Hepatocyte (in vitro differentiated cells): Measurements from ENCODE around the gene LY6G6C. TPM values are rescaled to one million over a fixed set of nuclear protein-coding genes. Genes with fewer than 3 reads are reported as not detected.

Experiments
- DNase-seq: peaks from one replicate; pipeline ENCODE4 v3.0.0-alpha.2; 2016; ENCODE audit warnings: low spot score
- H2AFZ ChIP-seq: fragments of 200-600 bp; sonication (generic); 2 replicates; pipeline ENCODE4 v1.6.0; 2016; ENCODE audit warnings: antibody characterized with exemption, mild to moderate bottlenecking
- H3K27ac ChIP-seq: fragments of 200-600 bp; sonication (generic); 2 replicates; pipeline ENCODE4 v1.5.1; 2016; ENCODE audit warnings: mild to moderate bottlenecking
- H3K27me3 ChIP-seq: fragments of 200-600 bp; sonication (generic); 2 replicates; pipeline ENCODE4 v1.6.1; 2016
- H3K36me3 ChIP-seq: fragments of 200-600 bp; sonication (generic); replicated peaks from 2 replicates; pipeline ENCODE4 v1.5.1; 2016; ENCODE audit warnings: low read depth; ENCODE audit not compliant: insufficient read depth
- H3K4me1 ChIP-seq: fragments of 200-600 bp; sonication (generic); 2 replicates; pipeline ENCODE4 v1.5.1; 2016; ENCODE audit warnings: mild to moderate bottlenecking, moderate library complexity; ENCODE audit not compliant: insufficient read depth
- H3K4me2 ChIP-seq: fragments of 200-600 bp; sonication (generic); 2 replicates; pipeline ENCODE4 v1.6.0; 2016
- H3K4me3 ChIP-seq: fragments of 200-600 bp; sonication (generic); 2 replicates; pipeline ENCODE4 v1.5.1; 2016; ENCODE audit warnings: mild to moderate bottlenecking
- H3K79me2 ChIP-seq: fragments of 200-600 bp; sonication (generic); 2 replicates; pipeline ENCODE4 v1.6.0; 2017; ENCODE audit warnings: mild to moderate bottlenecking
- H3K9me2 ChIP-seq: fragments of 200-600 bp; sonication (generic); replicated peaks from 2 replicates; pipeline ENCODE4 v1.6.0; 2017; ENCODE audit warnings: mild to moderate bottlenecking; ENCODE audit not compliant: insufficient read depth
- H3K9me3 ChIP-seq: fragments of 200-600 bp; sonication (generic); 2 replicates; pipeline ENCODE4 v1.5.1; 2016; ENCODE audit warnings: low read depth, mild to moderate bottlenecking
- H4K20me1 ChIP-seq: fragments of 200-600 bp; sonication (generic); 2 replicates; pipeline ENCODE4 v1.6.0; 2016; ENCODE audit warnings: mild to moderate bottlenecking; ENCODE audit not compliant: insufficient read depth, poor library complexity, severe bottlenecking
- EZH2 ChIP-seq: fragments of 200-600 bp; sonication (generic); IDR thresholded peaks from 2 replicates; pipeline ENCODE4 v1.6.1; 2016; ENCODE audit warnings: antibody characterized with exemption, mild to moderate bottlenecking, borderline replicate concordance
- EZH2phosphoT487 ChIP-seq: fragments of 200-600 bp; sonication (generic); IDR thresholded peaks from one replicate; pipeline ENCODE4 v1.6.1; 2018; ENCODE audit warnings: antibody characterized with exemption, mild to moderate bottlenecking, low read depth, moderate library complexity; ENCODE audit not compliant: unreplicated experiment, severe bottlenecking
- WGBS: methylation state at CpG from one replicate; pipeline ENCODE4 v1.1.6; 2016; ENCODE audit warnings: low lambda C conversion rate; ENCODE audit errors: missing lambda C conversion rate; 5-methylcytosine and 5-hydroxymethylcytosine counted together
- polyA plus RNA-seq: library from polyadenylated mRNA; unstranded; fragments of >200 nt; fragmentation: Nextera tagmentation; extraction: Ambion mirVana; gene quantifications from 2 replicates; pipeline ENCODE4 v1.2.1, GENCODE V29; 2016
- total RNA-seq: library from RNA; depleted of rRNA; stranded (reverse); fragments of >200 nt; gene quantifications from 2 replicates; pipeline ENCODE4 v1.2.3, GENCODE V29; 2014
- TF ChIP-seq, protein P1 (sequence below): fragments of 200-600 bp; sonication (generic); IDR thresholded peaks from 2 replicates; pipeline ENCODE4 v1.5.1; 2016; ENCODE audit warnings: antibody characterized with exemption, mild to moderate bottlenecking; ENCODE audit not compliant: poor library complexity

LY6G6C gene
- total and polyA plus RNA-seq, 2 experiments from 2014 or later: 0.30 TPM; not detected in 1

DNA sequence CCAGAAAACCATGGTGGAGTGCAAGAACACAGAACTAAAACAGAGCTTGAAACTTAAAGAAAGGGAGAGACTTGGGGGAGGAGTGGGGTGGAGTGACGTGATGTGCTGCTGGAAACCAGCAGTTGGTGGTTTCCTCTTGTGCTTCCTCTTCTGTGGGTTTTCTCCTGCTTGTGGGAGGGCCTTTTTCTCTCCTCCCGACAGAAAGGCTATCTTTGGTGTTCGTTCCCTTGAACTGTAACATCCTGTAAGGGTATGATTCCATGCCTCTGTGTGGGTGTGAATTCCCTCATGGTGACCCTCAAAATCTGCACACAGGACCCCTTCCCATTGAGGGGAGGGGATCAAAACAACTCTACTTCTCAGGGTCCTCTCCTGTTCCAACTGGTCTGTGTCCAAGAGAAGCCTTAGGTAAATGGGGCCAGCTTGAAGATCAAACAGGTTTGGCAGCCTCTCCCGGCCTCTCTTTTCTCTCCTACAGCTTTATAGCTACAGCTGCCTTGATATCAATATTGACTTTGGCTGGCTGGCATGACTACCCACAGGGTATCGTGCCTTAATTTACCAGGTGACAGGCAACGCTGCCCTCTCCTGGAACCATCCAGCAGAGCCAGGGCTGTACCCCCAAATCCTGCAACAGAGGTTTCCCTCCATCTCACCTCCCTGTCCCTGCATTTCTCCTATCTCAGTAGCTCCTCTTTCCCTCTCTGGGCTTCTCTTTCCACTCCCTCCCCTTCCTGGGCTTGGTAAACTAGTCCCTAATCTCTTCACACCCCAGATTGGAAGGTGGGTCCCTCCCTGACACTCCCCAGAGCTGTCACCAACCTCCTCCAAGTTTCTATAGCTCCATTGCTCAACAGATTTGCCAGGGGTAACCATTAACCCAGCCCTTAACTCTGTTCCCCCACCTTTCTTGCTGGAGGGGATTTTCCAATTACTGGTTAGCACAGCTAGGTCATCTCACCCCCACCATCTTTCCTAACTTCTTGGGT is 16.7 kb upstream of the LY6G6C start:
- peak; percentile 84 for DNase-seq
- no peak overlapping the region for H2AFZ ChIP-seq
- WGBS: 15% methylated on average over 6 of the region's 6 CpGs

DNA sequence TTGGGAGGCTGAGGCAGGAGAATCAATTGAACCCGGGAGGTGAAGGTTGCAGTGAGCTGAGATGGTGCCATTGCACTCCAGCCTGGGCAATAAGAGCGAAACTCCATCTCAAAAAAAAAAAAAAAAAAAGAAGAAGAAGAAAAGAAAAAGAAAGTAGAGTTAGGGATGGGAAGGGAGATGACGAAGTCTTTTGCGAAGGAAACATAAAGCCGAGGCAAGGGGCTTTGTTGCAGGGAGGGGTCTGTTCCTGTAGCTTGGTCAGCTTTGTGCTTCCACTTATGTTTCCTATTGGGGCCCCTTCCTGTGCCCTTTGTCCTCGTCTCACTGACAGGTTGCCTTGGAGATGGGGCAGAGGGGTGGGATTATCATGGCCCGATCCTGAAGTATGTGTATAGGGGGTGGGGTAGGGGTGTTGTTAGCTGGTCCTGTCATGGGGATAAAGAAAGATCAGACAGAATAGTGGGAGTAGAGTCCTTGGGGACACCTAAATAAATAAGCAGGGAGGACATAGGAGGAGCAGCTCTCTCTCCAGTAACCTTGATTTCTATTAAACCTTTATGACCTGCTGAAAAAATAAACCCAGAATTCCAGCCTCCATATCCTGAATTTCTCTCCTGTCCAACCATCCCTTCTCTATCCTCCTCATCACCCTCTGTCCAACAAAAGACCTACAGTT is 15.9 kb upstream of the LY6G6C start:
- peaks cover 11% of the 10 kb centered on the region for H4K20me1 ChIP-seq
- H3K9me3 ChIP-seq: no peaks in the 10 kb centered on the region
- peak overlapping the region; percentile 91 for H3K4me2 ChIP-seq
- H3K9me2 ChIP-seq: no peaks in the 10 kb centered on the region
- no peaks in the 10 kb centered on the region for H3K27me3 ChIP-seq
- H3K79me2 ChIP-seq: peaks cover 44% of the 10 kb centered on the region
- H2AFZ ChIP-seq: no peak overlapping the region
- H3K27ac ChIP-seq: peak overlapping the region; percentile 99
- DNase-seq: peak; percentile 86
- no peak overlapping the region for H3K4me3 ChIP-seq
- TF ChIP-seq EZH2 (no peak), EZH2phosphoT487 (no peak)
- TF ChIP-seq, protein P1, sequence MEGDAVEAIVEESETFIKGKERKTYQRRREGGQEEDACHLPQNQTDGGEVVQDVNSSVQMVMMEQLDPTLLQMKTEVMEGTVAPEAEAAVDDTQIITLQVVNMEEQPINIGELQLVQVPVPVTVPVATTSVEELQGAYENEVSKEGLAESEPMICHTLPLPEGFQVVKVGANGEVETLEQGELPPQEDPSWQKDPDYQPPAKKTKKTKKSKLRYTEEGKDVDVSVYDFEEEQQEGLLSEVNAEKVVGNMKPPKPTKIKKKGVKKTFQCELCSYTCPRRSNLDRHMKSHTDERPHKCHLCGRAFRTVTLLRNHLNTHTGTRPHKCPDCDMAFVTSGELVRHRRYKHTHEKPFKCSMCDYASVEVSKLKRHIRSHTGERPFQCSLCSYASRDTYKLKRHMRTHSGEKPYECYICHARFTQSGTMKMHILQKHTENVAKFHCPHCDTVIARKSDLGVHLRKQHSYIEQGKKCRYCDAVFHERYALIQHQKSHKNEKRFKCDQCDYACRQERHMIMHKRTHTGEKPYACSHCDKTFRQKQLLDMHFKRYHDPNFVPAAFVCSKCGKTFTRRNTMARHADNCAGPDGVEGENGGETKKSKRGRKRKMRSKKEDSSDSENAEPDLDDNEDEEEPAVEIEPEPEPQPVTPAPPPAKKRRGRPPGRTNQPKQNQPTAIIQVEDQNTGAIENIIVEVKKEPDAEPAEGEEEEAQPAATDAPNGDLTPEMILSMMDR: no peak
- H3K4me1 ChIP-seq: peaks cover 37% of the 10 kb centered on the region
- no peaks in the 10 kb centered on the region for H3K36me3 ChIP-seq
- WGBS: 35% methylated on average over 7 of the region's 7 CpGs

More for the DNA sequence above, 16.7 kb upstream of the LY6G6C start:
- Histone ChIP-seq H3K79me2 (peaks cover 35% of the 10 kb centered on the region), H3K9me2 (no peaks in the 10 kb centered on the region), H3K4me2 (peak overlapping the region; percentile 91), H3K4me3 (no peak overlapping the region), H3K36me3 (no peaks in the 10 kb centered on the region), H3K9me3 (no peaks in the 10 kb centered on the region), H4K20me1 (peaks cover 11% of the 10 kb centered on the region), H3K27ac (peak overlapping the region; percentile 99), H3K27me3 (no peaks in the 10 kb centered on the region), H3K4me1 (peaks cover 37% of the 10 kb centered on the region)
- TF ChIP-seq, protein P1: peak; percentile 29
- TF ChIP-seq EZH2phosphoT487: no peak

DNA sequence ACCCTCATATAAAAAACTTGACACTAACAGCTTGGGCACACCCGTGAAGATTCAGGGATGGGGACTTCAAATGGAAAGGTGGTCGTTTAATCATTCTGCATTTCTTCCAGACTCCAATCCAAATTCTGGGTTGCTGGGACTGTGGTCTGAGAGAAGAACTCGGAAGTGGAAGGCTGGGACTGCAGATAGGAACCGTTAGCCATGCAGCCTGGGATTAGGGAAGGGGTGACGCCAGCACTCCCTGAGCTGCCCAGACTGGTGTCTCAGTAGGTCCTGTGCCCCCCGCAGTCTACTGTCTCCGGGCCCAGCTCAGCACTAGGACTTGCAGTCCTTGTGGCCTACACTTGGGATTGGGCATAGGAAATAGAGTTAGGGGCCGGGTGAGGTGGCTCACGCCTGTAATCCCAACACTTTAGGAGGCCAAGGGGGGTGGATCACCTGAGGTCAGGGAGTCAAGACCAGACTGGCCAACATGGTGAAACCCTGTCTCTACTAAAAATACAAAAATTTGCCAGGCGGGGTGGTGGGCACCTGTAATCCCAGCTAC is 15.3 kb upstream of the LY6G6C start:
- DNase-seq: peak; percentile 22
- peaks cover 50% of the 10 kb centered on the region for H3K79me2 ChIP-seq
- no peaks in the 10 kb centered on the region for H3K9me2 ChIP-seq
- no peaks in the 10 kb centered on the region for H3K36me3 ChIP-seq
- TF ChIP-seq, protein P1: no peak
- no peak for TF ChIP-seq EZH2phosphoT487
- TF ChIP-seq EZH2: no peak
- peaks cover 11% of the 10 kb centered on the region for H4K20me1 ChIP-seq
- H3K27ac ChIP-seq: peak overlapping the region; percentile 99
- no peaks in the 10 kb centered on the region for H3K9me3 ChIP-seq
- no peaks in the 10 kb centered on the region for H3K27me3 ChIP-seq
- H2AFZ ChIP-seq: no peak overlapping the region
- peaks cover 38% of the 10 kb centered on the region for H3K4me1 ChIP-seq
- peak overlapping the region; percentile 99 for H3K4me3 ChIP-seq
- H3K4me2 ChIP-seq: peak overlapping the region; percentile 91
- WGBS: 40% methylated on average over 10 of the region's 10 CpGs
